GM23338 (cell line): ENCODE results near the gene RTN4RL1. TPM values are rescaled to one million over a fixed set of nuclear protein-coding genes. Genes with fewer than 3 reads are reported as not detected.

Source experiments
- ATAC-seq: fragments of 200-7000 bp; cut with Tn5 transposase; 3 replicates; pipeline ENCODE4 v1.9.1; 2020
- DNase-seq: peaks from one replicate; pipeline ENCODE4 v3.0.0-alpha.2; 2015; ENCODE audit warnings: low spot score
- H2AFZ ChIP-seq: fragments of 200-600 bp; sonication (generic); 2 replicates; pipeline ENCODE4 v1.8.0; 2016; ENCODE audit warnings: antibody characterized with exemption, mild to moderate bottlenecking, moderate library complexity
- H3F3A ChIP-seq: fragments of 200-600 bp; sonication (generic); replicated peaks from 2 replicates; pipeline ENCODE4 v1.8.0; 2017; ENCODE audit warnings: antibody characterized with exemption, mixed run types, low read depth
- H3K27ac ChIP-seq: fragments of 200-600 bp; sonication (generic); 2 replicates; pipeline ENCODE4 v1.6.1; 2016; ENCODE audit warnings: low read depth
- H3K27me3 ChIP-seq: fragments of 200-600 bp; sonication (generic); 2 replicates; pipeline ENCODE4 v1.8.0; 2016; ENCODE audit warnings: mild to moderate bottlenecking, mixed run types, moderate library complexity; ENCODE audit not compliant: insufficient read depth
- H3K36me3 ChIP-seq: fragments of 200-600 bp; sonication (generic); 2 replicates; pipeline ENCODE4 v1.8.0; 2016; ENCODE audit warnings: mild to moderate bottlenecking; ENCODE audit not compliant: insufficient read depth
- H3K4me1 ChIP-seq: fragments of 200-600 bp; sonication (generic); 2 replicates; pipeline ENCODE4 v1.8.0; 2016; ENCODE audit warnings: mild to moderate bottlenecking, moderate library complexity; ENCODE audit not compliant: insufficient read depth
- H3K4me2 ChIP-seq: fragments of 200-600 bp; sonication (generic); 2 replicates; pipeline ENCODE4 v1.7.1; 2017; ENCODE audit warnings: mixed run types
- H3K4me3 ChIP-seq: fragments of 200-600 bp; sonication (generic); 2 replicates; pipeline ENCODE4 v1.6.1; 2016; ENCODE audit warnings: mixed run types
- H3K79me2 ChIP-seq: fragments of 200-600 bp; sonication (generic); replicated peaks from 2 replicates; pipeline ENCODE4 v1.8.0; 2017; ENCODE audit warnings: mild to moderate bottlenecking; ENCODE audit not compliant: insufficient read depth
- H3K9me2 ChIP-seq: fragments of 200-600 bp; sonication (generic); 2 replicates; pipeline ENCODE4 v1.8.0; 2017; ENCODE audit not compliant: insufficient read depth
- H4K20me1 ChIP-seq: fragments of 200-600 bp; sonication (generic); replicated peaks from 2 replicates; pipeline ENCODE4 v1.8.0; 2017; ENCODE audit warnings: mild to moderate bottlenecking; ENCODE audit not compliant: insufficient read depth
- H3K27ac Mint-ChIP-seq: 2 replicates; pipeline ENCODE4 v1.8.0; 2020; ENCODE audit warnings: inconsistent platforms, mild to moderate bottlenecking, moderate library complexity, mixed read lengths
- H3K27me3 Mint-ChIP-seq: 3 replicates; pipeline ENCODE4 v1.8.0; 2022; ENCODE audit warnings: low read depth, mild to moderate bottlenecking, moderate library complexity, mixed read lengths, inconsistent platforms; ENCODE audit not compliant: insufficient read depth, poor library complexity
- H3K36me3 Mint-ChIP-seq: 3 replicates; pipeline ENCODE4 v1.8.0; 2021; ENCODE audit warnings: low read depth, mild to moderate bottlenecking, inconsistent platforms, moderate library complexity, mixed read lengths
- H3K4me1 Mint-ChIP-seq: 3 replicates; pipeline ENCODE4 v1.8.0; 2020; ENCODE audit warnings: mild to moderate bottlenecking, inconsistent platforms, mixed read lengths
- H3K4me3 Mint-ChIP-seq: 3 replicates; pipeline ENCODE4 v1.8.0; 2021; ENCODE audit warnings: moderate library complexity, mild to moderate bottlenecking, inconsistent platforms, mixed read lengths
- H3K9me3 Mint-ChIP-seq: 3 replicates; pipeline ENCODE4 v1.8.0; 2020; ENCODE audit warnings: moderate library complexity, mild to moderate bottlenecking, inconsistent platforms, mixed read lengths
- CREB1 ChIP-seq: fragments of 250-450 bp; sonication (Bioruptor Pico); IDR thresholded peaks from 2 replicates; pipeline ENCODE4 v1.5.0; 2020; ENCODE audit warnings: low read depth, mild to moderate bottlenecking, moderate library complexity
- JUNB ChIP-seq: IDR thresholded peaks from one replicate; pipeline ENCODE4 v1.6.1; 2016; ENCODE audit warnings: antibody characterized with exemption; ENCODE audit not compliant: unreplicated experiment
- ZNF331 ChIP-seq: fragments of 250-450 bp; sonication (Bioruptor Pico); IDR thresholded peaks from 2 replicates; pipeline ENCODE4 v1.5.0; 2020; ENCODE audit warnings: low read depth, mild to moderate bottlenecking, moderate library complexity
- ZNF462 ChIP-seq: fragments of 250-450 bp; sonication (Bioruptor Pico); IDR thresholded peaks from 2 replicates; pipeline ENCODE4 v1.5.0; 2020; ENCODE audit warnings: mild to moderate bottlenecking, moderate library complexity
- polyA plus RNA-seq: library from polyadenylated mRNA; unstranded; fragments of >200 nt; fragmentation: Nextera tagmentation; extraction: Ambion mirVana; gene quantifications from 2 replicates; pipeline ENCODE4 v1.2.1, GENCODE V29; 2016
- total RNA-seq: library from RNA; depleted of rRNA; stranded (reverse); fragments of >200 nt; shearing (Covaris generic); gene quantifications from 2 replicates; pipeline ENCODE4 v1.2.3, GENCODE V29; 2014
- TF ChIP-seq, protein P1 (sequence below): IDR thresholded peaks from 2 replicates; pipeline ENCODE4 v1.6.1; 2016; ENCODE audit warnings: antibody characterized with exemption
- TF ChIP-seq, protein P2 (sequence below), 2 experiments: fragments of 200-600 bp in 1 of 2; sonication (generic) in 1 of 2; conservative IDR thresholded peaks; 2 replicates each; pipeline versions ENCODE4 v1.5.1 to v1.6.1; 2016 to 2017; ENCODE audit warnings: antibody characterized with exemption in 2 of 2, low read depth in 2 of 2, mild to moderate bottlenecking in 2 of 2, moderate library complexity in 1 of 2

RTN4RL1 gene
- total and polyA plus RNA-seq, 2 experiments from 2014 or later: 0.17 TPM; not detected in 1

- H3F3A ChIP-seq: peaks cover 5% of the 10 kb centered on the region; the same call in 1 of the 2 replicates
- H3K4me2 ChIP-seq: no peak overlapping the region
- ATAC-seq (no peak), DNase-seq (no peak)
- H3K4me3 ChIP-seq: no peak overlapping the region
- H3K79me2 ChIP-seq: no peaks in the 10 kb centered on the region
- Mint-ChIP-seq H3K4me1 (peaks cover 55% of the 10 kb centered on the region), H3K27me3 (peaks cover 31% of the 10 kb centered on the region), H3K36me3 (peaks cover 10% of the 10 kb centered on the region), H3K27ac (no peak overlapping the region), H3K9me3 (no peaks in the 10 kb centered on the region), H3K4me3 (no peak overlapping the region)
- no peaks in the 10 kb centered on the region; the same call in none of the 2 replicates for H4K20me1 ChIP-seq
- peaks cover 28% of the 10 kb centered on the region for H3K4me1 ChIP-seq
- H3K27me3 ChIP-seq: no peaks in the 10 kb centered on the region
- no peaks in the 10 kb centered on the region for H3K36me3 ChIP-seq
- H3K9me2 ChIP-seq: no peaks in the 10 kb centered on the region
- TF ChIP-seq, protein P1, sequence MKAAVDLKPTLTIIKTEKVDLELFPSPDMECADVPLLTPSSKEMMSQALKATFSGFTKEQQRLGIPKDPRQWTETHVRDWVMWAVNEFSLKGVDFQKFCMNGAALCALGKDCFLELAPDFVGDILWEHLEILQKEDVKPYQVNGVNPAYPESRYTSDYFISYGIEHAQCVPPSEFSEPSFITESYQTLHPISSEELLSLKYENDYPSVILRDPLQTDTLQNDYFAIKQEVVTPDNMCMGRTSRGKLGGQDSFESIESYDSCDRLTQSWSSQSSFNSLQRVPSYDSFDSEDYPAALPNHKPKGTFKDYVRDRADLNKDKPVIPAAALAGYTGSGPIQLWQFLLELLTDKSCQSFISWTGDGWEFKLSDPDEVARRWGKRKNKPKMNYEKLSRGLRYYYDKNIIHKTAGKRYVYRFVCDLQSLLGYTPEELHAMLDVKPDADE: no peak
- TF ChIP-seq, protein P2, sequence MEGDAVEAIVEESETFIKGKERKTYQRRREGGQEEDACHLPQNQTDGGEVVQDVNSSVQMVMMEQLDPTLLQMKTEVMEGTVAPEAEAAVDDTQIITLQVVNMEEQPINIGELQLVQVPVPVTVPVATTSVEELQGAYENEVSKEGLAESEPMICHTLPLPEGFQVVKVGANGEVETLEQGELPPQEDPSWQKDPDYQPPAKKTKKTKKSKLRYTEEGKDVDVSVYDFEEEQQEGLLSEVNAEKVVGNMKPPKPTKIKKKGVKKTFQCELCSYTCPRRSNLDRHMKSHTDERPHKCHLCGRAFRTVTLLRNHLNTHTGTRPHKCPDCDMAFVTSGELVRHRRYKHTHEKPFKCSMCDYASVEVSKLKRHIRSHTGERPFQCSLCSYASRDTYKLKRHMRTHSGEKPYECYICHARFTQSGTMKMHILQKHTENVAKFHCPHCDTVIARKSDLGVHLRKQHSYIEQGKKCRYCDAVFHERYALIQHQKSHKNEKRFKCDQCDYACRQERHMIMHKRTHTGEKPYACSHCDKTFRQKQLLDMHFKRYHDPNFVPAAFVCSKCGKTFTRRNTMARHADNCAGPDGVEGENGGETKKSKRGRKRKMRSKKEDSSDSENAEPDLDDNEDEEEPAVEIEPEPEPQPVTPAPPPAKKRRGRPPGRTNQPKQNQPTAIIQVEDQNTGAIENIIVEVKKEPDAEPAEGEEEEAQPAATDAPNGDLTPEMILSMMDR (conservative IDR thresholded peaks at IDR 0.05; ENCODE audit: low read depth in 2 of 2): no peak
- TF ChIP-seq JUNB (no peak), ZNF331 (CRISPR knock-in tag) (no peak), ZNF462 (CRISPR knock-in tag) (no peak), CREB1 (no peak)
- peak overlapping the region; percentile 19; the same call in 1 of the 2 replicates for H3K27ac ChIP-seq
- no peak overlapping the region for H2AFZ ChIP-seq
These were observed 42.0 kb upstream of the RTN4RL1 start for GRCh38 chr17:2067048-2067561.
